Transverse colon (tissue), 4 donors: ENCODE results near the gene ZC3H18. TPM values are rescaled to one million over a fixed set of nuclear protein-coding genes. Genes with fewer than 3 reads are reported as not detected.

Source experiments
- DNase-seq: peaks from one replicate; pipeline ENCODE4 v3.0.0-alpha.2; 2019
- H3K27ac ChIP-seq, 4 donors: fragments of 200-600 bp; sonication (generic); 2 replicates each; pipeline ENCODE4 v1.5.1; 2016 to 2018; ENCODE audit warnings: inconsistent platforms in 4 of 4
- H3K27me3 ChIP-seq: fragments of 200-600 bp; sonication (generic); 2 replicates; pipeline ENCODE4 v1.5.1; 2017; ENCODE audit warnings: inconsistent platforms
- H3K36me3 ChIP-seq, 4 donors: fragments of 200-600 bp; sonication (generic); 2 replicates each; pipeline ENCODE4 v1.5.1; 2017 to 2019; ENCODE audit warnings: inconsistent platforms in 4 of 4
- H3K4me1 ChIP-seq, 4 donors: fragments of 200-600 bp; sonication (generic); 2 replicates each; pipeline ENCODE4 v1.5.1; 2017 to 2020; ENCODE audit warnings: inconsistent platforms in 4 of 4
- H3K4me3 ChIP-seq, 4 donors: fragments of 200-600 bp; sonication (generic); 1 replicate in 1 of 4; 2 replicates in 3 of 4; pipeline versions ENCODE4 v1.5.1 to v1.6.1; 2017 to 2019; ENCODE audit warnings: inconsistent platforms in 4 of 4
- H3K9me3 ChIP-seq, 2 donors: fragments of 200-600 bp; sonication (generic); 2 replicates each; pipeline ENCODE4 v1.5.1; 2017 to 2019; ENCODE audit warnings: inconsistent platforms in 2 of 2
- CTCF ChIP-seq, 5 experiments: fragments of 200-600 bp in 3 of 5; fragments of 450-650 bp in 2 of 5; sonication (generic) in 3 of 5; IDR thresholded peaks; 1 replicate in 2 of 5; 2 replicates in 3 of 5; pipeline ENCODE4 v1.5.1; 2016 to 2017; ENCODE audit warnings: antibody characterized with exemption in 5 of 5, inconsistent platforms in 3 of 5, mild to moderate bottlenecking in 2 of 5, moderate library complexity in 1 of 5
- EP300 ChIP-seq: sonication (generic); formaldehyde crosslinking; IDR thresholded peaks from one replicate; pipeline ENCODE4 v1.6.1; 2017; ENCODE audit warnings: antibody characterized with exemption, low read depth
- POLR2A ChIP-seq: fragments of 450-650 bp; IDR thresholded peaks from one replicate; pipeline ENCODE4 v1.6.1; 2016; ENCODE audit warnings: antibody characterized with exemption, mild to moderate bottlenecking, moderate library complexity
- POLR2AphosphoS5 ChIP-seq, 3 donors: sonication (generic); formaldehyde crosslinking; IDR thresholded peaks; one replicate each; pipeline ENCODE4 v1.6.1; 2016; ENCODE audit warnings: antibody characterized with exemption in 3 of 3
- WGBS, 2 donors: methylation state at CpG; one replicate each; pipeline ENCODE4 v1.1.5; 2018; ENCODE audit warnings: low coverage in 1 of 2; 5-methylcytosine and 5-hydroxymethylcytosine counted together
- in situ Hi-C, 4 donors: fragments of 200-750 bp; cut with MboI; loops; one replicate each; pipeline versions ENCODE4 v1.15.0 to v1.15.1; 2017; ENCODE audit warnings: low sequenced_read_pairs in 3 of 4, low pct_ligation_motif_present in 1 of 4, low pct_unique_long_range_greater_than_20kb in 1 of 4
- intact Hi-C: fragments of 100-400 bp; cut with DNase I; formaldehyde crosslinking; loops from one replicate; pipeline ENCODE4 v1.15.1; 2023; ENCODE audit warnings: low total_unique reads
- total RNA-seq, 4 donors: library from RNA; depleted of rRNA; stranded (reverse); fragments of >200 nt; gene quantifications; one replicate each; pipeline ENCODE4 v1.1.0, GENCODE V29; 2016

Gene ZC3H18
- total RNA-seq, 4 donors from 2014 or later, result 17.9 to 50.5 (median 25.5) TPM

GRCh38 chr16:88626646-88627045 is 56.4 kb downstream of the ZC3H18 start:
- Histone ChIP-seq H3K27ac (no peak overlapping the region), H3K27me3 (no peaks in the 10 kb centered on the region), H3K36me3 (peaks cover 0 to 40% (median 20%) of the 10 kb centered on the region in 4 donors), H3K9me3 (no peaks in the 10 kb centered on the region), H3K4me3 (no peak overlapping the region), H3K4me1 (no peaks in the 10 kb centered on the region)
- 94 to 100% methylated on average over 1 to 9 of the region's 9 CpGs for WGBS, 2 donors
- intact Hi-C loops (no loop called here), in situ Hi-C loops (no loop called here)
- DNase-seq, result no peak
- TF ChIP-seq CTCF (IDR thresholded peaks at IDR 0.05) (no peak), POLR2AphosphoS5 (IDR thresholded peaks at IDR 0.05) (no peak), EP300 (no peak), POLR2A (no peak)

- WGBS, 2 donors, result 94 to 95% methylated on average over 4 to 27 of the region's 27 CpGs
- in situ Hi-C loops (no loop called here), intact Hi-C loops (no loop called here)
- no peak overlapping the region for H3K27ac ChIP-seq
- H3K9me3 ChIP-seq, result no peaks in the 10 kb centered on the region
- TF ChIP-seq EP300 (no peak), POLR2A (no peak), CTCF (IDR thresholded peaks at IDR 0.05) (no peak), POLR2AphosphoS5 (IDR thresholded peaks at IDR 0.05) (no peak)
- no peak overlapping the region for H3K4me3 ChIP-seq
- H3K4me1 ChIP-seq, result no peaks in the 10 kb centered on the region
- H3K36me3 ChIP-seq, result peaks cover 0 to 38% (median 16%) of the 10 kb centered on the region in 4 donors
- no peak for DNase-seq
- H3K27me3 ChIP-seq, result no peaks in the 10 kb centered on the region
Observed at GRCh38 chr16:88627531-88628411, 57.6 kb downstream of the ZC3H18 start.

- in situ Hi-C loops (no loop called here), intact Hi-C loops (no loop called here)
- H3K36me3 ChIP-seq, result peaks cover 0 to 31% (median 13%) of the 10 kb centered on the region in 4 donors
- no peaks in the 10 kb centered on the region for H3K27me3 ChIP-seq
- H3K9me3 ChIP-seq, result no peaks in the 10 kb centered on the region
- TF ChIP-seq CTCF (IDR thresholded peaks at IDR 0.05) (peak in 2 of 5 experiments; percentile 9 to 11), EP300 (no peak)
- no peak for DNase-seq
- peaks cover 0 to under 1% (median under 1%) of the 10 kb centered on the region in 4 donors for H3K4me1 ChIP-seq
- 64 to 72% methylated on average over 2 to 12 of the region's 12 CpGs for WGBS, 2 donors
- H3K4me3 ChIP-seq, result no peak overlapping the region
- H3K27ac ChIP-seq, result no peak overlapping the region
Observed at GRCh38 chr16:88628512-88628974, 58.3 kb downstream of the ZC3H18 start.

GRCh38 chr16:88629835-88630234 is 59.6 kb downstream of the ZC3H18 start:
- H3K36me3 ChIP-seq, result peaks cover 0 to 23% (median 7%) of the 10 kb centered on the region in 4 donors
- no peaks in the 10 kb centered on the region for H3K9me3 ChIP-seq
- WGBS, 2 donors, result 84% methylated on average over 9 of the region's 9 CpGs; no CpG with 5 or more reads in 1 of the 2 donors
- TF ChIP-seq POLR2AphosphoS5 (IDR thresholded peaks at IDR 0.05) (no peak), POLR2A (no peak), CTCF (IDR thresholded peaks at IDR 0.05) (no peak), EP300 (no peak)
- in situ Hi-C loops, result no loop called here
- no peak overlapping the region for H3K4me3 ChIP-seq
- peaks cover 8% of the 10 kb centered on the region for H3K27me3 ChIP-seq
- no peak overlapping the region for H3K27ac ChIP-seq
- peaks cover 4 to 13% (median 13%) of the 10 kb centered on the region in 4 donors for H3K4me1 ChIP-seq
- intact Hi-C loops, result no loop called here
- DNase-seq, result no peak
